Loucy (cell line): ENCODE results near the gene BPTF.

Experiments
- EZH2phosphoT487 ChIP-seq: fragments of 200-600 bp; IDR thresholded peaks from 2 replicates; pipeline ENCODE4 v1.6.1; 2018; ENCODE audit warnings: antibody characterized with exemption, mild to moderate bottlenecking, moderate library complexity, borderline replicate concordance
- TF ChIP-seq, protein P1 (sequence below): fragments of 200-600 bp; sonication (generic); conservative IDR thresholded peaks from 2 replicates; pipeline ENCODE4 v1.5.1; 2014; ENCODE audit warnings: mild to moderate bottlenecking, antibody characterized with exemption, low read length

DNA sequence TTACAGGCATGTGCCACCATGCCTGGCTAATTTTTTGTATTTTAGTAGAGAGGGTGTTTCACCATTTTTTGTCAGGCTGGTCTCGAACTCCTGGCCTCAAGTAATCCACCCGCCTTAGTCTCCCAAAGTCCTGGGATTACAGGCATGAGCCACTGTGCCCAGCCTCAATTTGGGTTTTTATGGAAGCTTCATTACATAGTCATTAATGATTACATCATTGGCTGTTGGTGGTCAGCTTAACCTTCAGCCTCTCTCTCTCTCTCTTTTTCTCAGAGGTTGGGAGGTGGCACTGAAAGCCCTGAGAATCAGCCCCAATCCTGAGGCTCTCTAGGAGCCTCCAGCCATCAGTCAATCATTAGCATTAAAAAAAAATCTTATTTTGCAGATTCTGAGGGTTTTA is 125.6 kb downstream of the BPTF start:
- TF ChIP-seq, protein P1, sequence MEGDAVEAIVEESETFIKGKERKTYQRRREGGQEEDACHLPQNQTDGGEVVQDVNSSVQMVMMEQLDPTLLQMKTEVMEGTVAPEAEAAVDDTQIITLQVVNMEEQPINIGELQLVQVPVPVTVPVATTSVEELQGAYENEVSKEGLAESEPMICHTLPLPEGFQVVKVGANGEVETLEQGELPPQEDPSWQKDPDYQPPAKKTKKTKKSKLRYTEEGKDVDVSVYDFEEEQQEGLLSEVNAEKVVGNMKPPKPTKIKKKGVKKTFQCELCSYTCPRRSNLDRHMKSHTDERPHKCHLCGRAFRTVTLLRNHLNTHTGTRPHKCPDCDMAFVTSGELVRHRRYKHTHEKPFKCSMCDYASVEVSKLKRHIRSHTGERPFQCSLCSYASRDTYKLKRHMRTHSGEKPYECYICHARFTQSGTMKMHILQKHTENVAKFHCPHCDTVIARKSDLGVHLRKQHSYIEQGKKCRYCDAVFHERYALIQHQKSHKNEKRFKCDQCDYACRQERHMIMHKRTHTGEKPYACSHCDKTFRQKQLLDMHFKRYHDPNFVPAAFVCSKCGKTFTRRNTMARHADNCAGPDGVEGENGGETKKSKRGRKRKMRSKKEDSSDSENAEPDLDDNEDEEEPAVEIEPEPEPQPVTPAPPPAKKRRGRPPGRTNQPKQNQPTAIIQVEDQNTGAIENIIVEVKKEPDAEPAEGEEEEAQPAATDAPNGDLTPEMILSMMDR: no peak
- TF ChIP-seq EZH2phosphoT487: no peak
